DND-41 (cell line): ENCODE measurements around the gene WARS2.
A peak's percentile ranks its signal among the peaks of the same experiment; 100 is the strongest.

Experiments
- ATAC-seq: fragments of 200-7000 bp; cut with Tn5 transposase; 3 replicates; pipeline ENCODE4 v1.9.1; 2021; ENCODE audit warnings: low read depth; ENCODE audit not compliant: insufficient read depth
- DNase-seq: peaks from one replicate; pipeline ENCODE4 v3.0.0-alpha.2; 2020
- H2AFZ ChIP-seq: 2 replicates; pipeline ENCODE4 v1.6.0; 2012; ENCODE audit warnings: low read depth, low read length
- H3K27ac ChIP-seq: 2 replicates; pipeline ENCODE4 v1.5.1; 2012; ENCODE audit warnings: low read length, inconsistent platforms
- H3K27me3 ChIP-seq: fragments of 200-600 bp; sonication (generic); 2 replicates; pipeline ENCODE4 v1.6.0; 2012; ENCODE audit warnings: low read length, mild to moderate bottlenecking, inconsistent platforms; ENCODE audit not compliant: insufficient read depth, poor library complexity
- H3K36me3 ChIP-seq: 2 replicates; pipeline ENCODE4 v1.5.1; 2012; ENCODE audit warnings: low read length, inconsistent platforms; ENCODE audit not compliant: insufficient read depth
- H3K4me1 ChIP-seq: 2 replicates; pipeline ENCODE4 v1.5.1; 2012; ENCODE audit warnings: mild to moderate bottlenecking, low read length; ENCODE audit not compliant: insufficient read depth
- H3K4me2 ChIP-seq: 2 replicates; pipeline ENCODE4 v1.6.0; 2012; ENCODE audit warnings: mild to moderate bottlenecking, moderate library complexity, low read length, inconsistent platforms; ENCODE audit not compliant: insufficient read depth
- H3K4me3 ChIP-seq, 2 experiments: fragments of 200-600 bp in 1 of 2; shearing (Covaris generic) in 1 of 2; 2 replicates each; pipeline ENCODE4 v1.5.1; 2012 to 2016; ENCODE audit warnings: inconsistent platforms in 2 of 2, low read length in 2 of 2, mild to moderate bottlenecking in 2 of 2, low read depth in 1 of 2, moderate library complexity in 1 of 2
- H3K79me2 ChIP-seq: 2 replicates; pipeline ENCODE4 v1.6.0; 2012; ENCODE audit warnings: low read length, inconsistent platforms; ENCODE audit not compliant: insufficient read depth
- H3K9ac ChIP-seq: 2 replicates; pipeline ENCODE4 v1.6.0; 2012; ENCODE audit warnings: low read depth, mild to moderate bottlenecking, inconsistent platforms, low read length, moderate library complexity
- H3K9me3 ChIP-seq: 2 replicates; pipeline ENCODE4 v1.5.1; 2012; ENCODE audit warnings: low read length, moderate library complexity, mild to moderate bottlenecking, inconsistent platforms; ENCODE audit not compliant: insufficient read depth, severe bottlenecking
- H4K20me1 ChIP-seq: 2 replicates; pipeline ENCODE4 v1.6.0; 2012; ENCODE audit warnings: low read length; ENCODE audit not compliant: insufficient read depth
- EZH2 ChIP-seq: IDR thresholded peaks from 3 replicates; pipeline ENCODE4 v1.6.1; 2012; ENCODE audit warnings: borderline replicate concordance, low read depth, mild to moderate bottlenecking, moderate library complexity, low read length, inconsistent platforms; ENCODE audit not compliant: severe bottlenecking
- TF ChIP-seq, protein P1 (sequence below): IDR thresholded peaks from 2 replicates; pipeline ENCODE4 v1.5.1; 2012; ENCODE audit warnings: borderline replicate concordance, low read length, moderate library complexity, mild to moderate bottlenecking; ENCODE audit not compliant: poor library complexity, severe bottlenecking; ENCODE audit errors: extremely low read depth

Gene WARS2

DNA sequence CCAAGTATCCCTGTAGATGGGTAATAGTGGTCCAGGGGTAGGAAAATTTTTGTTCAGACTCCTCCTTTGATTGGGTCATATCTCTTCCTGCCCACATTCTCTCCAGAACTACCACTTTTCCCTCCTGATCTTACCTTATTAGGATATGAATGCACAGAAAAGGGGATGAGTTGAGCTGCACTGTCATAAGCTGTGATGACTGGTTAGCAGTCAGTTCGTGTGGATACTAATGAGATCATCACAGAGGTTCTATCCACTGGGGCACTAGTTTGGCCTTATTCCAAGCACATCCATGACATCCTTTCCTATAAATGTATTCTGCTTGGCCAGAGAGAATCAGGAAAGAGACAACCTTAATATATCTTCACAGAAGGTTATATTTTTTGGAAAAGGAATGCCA lies 130.3 kb downstream of the WARS2 start:
- no peaks in the 10 kb centered on the region for H3K4me1 ChIP-seq
- TF ChIP-seq, protein P1, sequence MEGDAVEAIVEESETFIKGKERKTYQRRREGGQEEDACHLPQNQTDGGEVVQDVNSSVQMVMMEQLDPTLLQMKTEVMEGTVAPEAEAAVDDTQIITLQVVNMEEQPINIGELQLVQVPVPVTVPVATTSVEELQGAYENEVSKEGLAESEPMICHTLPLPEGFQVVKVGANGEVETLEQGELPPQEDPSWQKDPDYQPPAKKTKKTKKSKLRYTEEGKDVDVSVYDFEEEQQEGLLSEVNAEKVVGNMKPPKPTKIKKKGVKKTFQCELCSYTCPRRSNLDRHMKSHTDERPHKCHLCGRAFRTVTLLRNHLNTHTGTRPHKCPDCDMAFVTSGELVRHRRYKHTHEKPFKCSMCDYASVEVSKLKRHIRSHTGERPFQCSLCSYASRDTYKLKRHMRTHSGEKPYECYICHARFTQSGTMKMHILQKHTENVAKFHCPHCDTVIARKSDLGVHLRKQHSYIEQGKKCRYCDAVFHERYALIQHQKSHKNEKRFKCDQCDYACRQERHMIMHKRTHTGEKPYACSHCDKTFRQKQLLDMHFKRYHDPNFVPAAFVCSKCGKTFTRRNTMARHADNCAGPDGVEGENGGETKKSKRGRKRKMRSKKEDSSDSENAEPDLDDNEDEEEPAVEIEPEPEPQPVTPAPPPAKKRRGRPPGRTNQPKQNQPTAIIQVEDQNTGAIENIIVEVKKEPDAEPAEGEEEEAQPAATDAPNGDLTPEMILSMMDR: no peak
- no peak for TF ChIP-seq EZH2
- no peak for ATAC-seq
- no peak overlapping the region for H3K9ac ChIP-seq
- H3K4me3 ChIP-seq: no peak overlapping the region
- no peaks in the 10 kb centered on the region for H3K79me2 ChIP-seq
- DNase-seq: no peak
- no peaks in the 10 kb centered on the region for H3K9me3 ChIP-seq
- no peak overlapping the region for H3K27ac ChIP-seq
- H3K4me2 ChIP-seq: no peak overlapping the region
- no peak overlapping the region for H2AFZ ChIP-seq
- no peaks in the 10 kb centered on the region for H3K27me3 ChIP-seq
- H3K36me3 ChIP-seq: no peaks in the 10 kb centered on the region
- H4K20me1 ChIP-seq: no peaks in the 10 kb centered on the region

DNA sequence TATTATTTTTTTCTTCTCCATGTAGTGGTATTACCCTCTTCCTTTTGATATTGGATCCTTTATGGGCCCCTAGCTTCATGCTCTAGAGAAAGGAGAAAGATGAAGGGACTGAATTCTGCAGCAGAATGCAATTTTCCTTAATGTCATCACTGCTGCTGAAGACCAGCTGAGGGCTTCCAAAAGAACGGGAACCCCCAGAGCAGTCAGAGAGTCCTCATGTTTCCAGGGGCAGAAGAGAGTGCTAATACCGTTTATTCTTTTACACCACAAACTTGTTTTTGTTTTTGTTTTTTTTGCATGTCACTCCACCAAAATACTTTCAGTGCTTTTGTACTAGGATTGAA lies 131.2 kb downstream of the WARS2 start:
- ATAC-seq: no peak

DNA sequence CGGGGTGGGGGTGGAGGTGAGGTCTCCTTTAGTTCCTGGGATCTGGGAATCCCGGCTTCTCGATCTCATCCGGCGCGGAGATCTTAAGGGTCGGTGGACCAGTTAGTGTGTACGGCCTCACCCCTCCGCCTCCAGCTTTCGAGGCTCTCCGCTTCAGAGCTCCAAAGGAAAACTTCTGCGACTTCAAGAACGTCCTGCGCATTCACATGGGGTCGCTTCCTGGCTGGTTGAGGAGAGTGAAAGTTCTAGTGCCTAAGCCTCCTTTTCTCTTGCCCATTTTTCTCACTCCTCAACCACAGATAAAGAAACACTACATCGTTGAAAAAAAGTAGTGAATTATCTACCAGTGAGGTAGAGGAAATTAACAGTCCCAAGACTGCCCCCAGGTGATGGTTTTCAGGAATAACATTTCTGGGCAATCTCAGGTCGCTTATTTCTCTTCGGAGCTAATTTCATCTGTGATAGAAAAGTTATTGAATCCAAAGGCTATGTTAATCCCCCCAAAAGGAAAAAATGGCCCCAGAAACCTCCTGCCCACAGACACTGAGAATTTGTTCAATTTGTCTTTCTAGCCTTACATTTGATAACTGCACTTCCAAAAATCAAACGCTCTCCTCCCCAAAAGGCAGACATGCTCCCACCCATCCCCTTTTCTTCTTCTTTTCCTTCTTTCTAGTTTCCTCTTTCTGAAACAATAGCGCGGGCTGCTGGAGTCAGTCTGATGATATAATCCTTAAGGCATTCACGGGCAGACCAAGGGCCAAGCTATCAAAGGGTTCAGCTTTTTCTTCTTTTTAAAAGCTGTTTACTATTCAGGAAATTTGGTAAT lies 131.8 kb downstream of the WARS2 start:
- H3K4me3 ChIP-seq: no peak overlapping the region
- no peaks in the 10 kb centered on the region for H3K9me3 ChIP-seq
- H4K20me1 ChIP-seq: no peaks in the 10 kb centered on the region
- no peak overlapping the region for H3K4me2 ChIP-seq
- H2AFZ ChIP-seq: no peak overlapping the region
- no peaks in the 10 kb centered on the region for H3K36me3 ChIP-seq
- H3K9ac ChIP-seq: no peak overlapping the region
- no peaks in the 10 kb centered on the region for H3K4me1 ChIP-seq
- H3K27me3 ChIP-seq: no peaks in the 10 kb centered on the region
- TF ChIP-seq EZH2: no peak
- TF ChIP-seq, protein P1: peak; percentile 65
- ATAC-seq (0 out of 3 replicates have a peak, but pooled peaks have one; percentile 39), DNase-seq (peak; percentile 19)
- H3K79me2 ChIP-seq: no peaks in the 10 kb centered on the region
- no peak overlapping the region for H3K27ac ChIP-seq

More for the DNA sequence above, 131.2 kb downstream of the WARS2 start:
- H3K36me3 ChIP-seq: no peaks in the 10 kb centered on the region
- H3K27ac ChIP-seq: no peak overlapping the region
- no peak overlapping the region for H3K4me3 ChIP-seq
- H3K9me3 ChIP-seq: no peaks in the 10 kb centered on the region
- H3K4me1 ChIP-seq: no peaks in the 10 kb centered on the region
- H3K27me3 ChIP-seq: no peaks in the 10 kb centered on the region
- H3K9ac ChIP-seq: no peak overlapping the region
- H3K4me2 ChIP-seq: no peak overlapping the region
- TF ChIP-seq, protein P1: no peak
- TF ChIP-seq EZH2: no peak
- no peaks in the 10 kb centered on the region for H3K79me2 ChIP-seq
- no peaks in the 10 kb centered on the region for H4K20me1 ChIP-seq
- DNase-seq: no peak
- no peak overlapping the region for H2AFZ ChIP-seq
